Panc1 (cell line): ENCODE data around the gene ADAMTS7. TPM values are rescaled to one million over a fixed set of nuclear protein-coding genes. Genes with fewer than 3 reads are reported as not detected.
"Not testable (repeated sequence)": the region's sequence is repeated elsewhere in the genome, so short reads cannot be mapped to it uniquely, and the experiment has no call there.

Source experiments
- ATAC-seq: fragments of 200-7000 bp; cut with Tn5 transposase; 2 replicates; pipeline ENCODE4 v1.9.1; 2020; ENCODE audit warnings: mild to moderate bottlenecking, moderate library complexity
- BruUV-seq: library from RNA; stranded (reverse); fragments of 400-500 nt; replicated peaks from 2 replicates; lab custom pipeline; 2021; lab: Mats Ljungman, UMichigan
- CTCF ChIA-PET: fragments of 300-600 bp; sonication (Branson Sonifier 250); formaldehyde crosslinking; loops from one replicate; lab custom pipeline; 2022; ENCODE audit warnings: antibody characterized with exemption; lab: Charles Lee
- POLR2A ChIA-PET: fragments of 300-600 bp; sonication (Branson Sonifier 250); formaldehyde crosslinking; loops from one replicate; lab custom pipeline; 2022; ENCODE audit warnings: antibody characterized with exemption; lab: Charles Lee
- DNase-seq: peaks from one replicate; pipeline ENCODE4 v3.0.0-alpha.2; 2010; ENCODE audit warnings: low read depth, low spot score
- H3K27ac ChIP-seq: 2 replicates; pipeline ENCODE4 v1.5.1; 2011; ENCODE audit warnings: mild to moderate bottlenecking, low read length, inconsistent platforms
- H3K27me3 ChIP-seq: fragments of 200-500 bp; sonication (Bioruptor generic); 2 replicates; pipeline ENCODE4 v1.6.0; 2014; ENCODE audit warnings: low read length, inconsistent platforms; ENCODE audit not compliant: control insufficient read depth, insufficient read depth
- H3K36me3 ChIP-seq: fragments of 200-500 bp; sonication (Bioruptor generic); 2 replicates; pipeline ENCODE4 v1.5.1; 2014; ENCODE audit warnings: inconsistent platforms, mild to moderate bottlenecking, low read length, moderate library complexity; ENCODE audit not compliant: control insufficient read depth, insufficient read depth
- H3K4me1 ChIP-seq: 2 replicates; pipeline ENCODE4 v1.5.1; 2011; ENCODE audit warnings: inconsistent platforms, mild to moderate bottlenecking, low read length, moderate library complexity; ENCODE audit not compliant: control insufficient read depth, insufficient read depth
- H3K4me3 ChIP-seq, 2 experiments: 2 replicates each; pipeline ENCODE4 v1.5.1; 2011 to 2012; ENCODE audit warnings: low read depth in 2 of 2, low read length in 2 of 2, mild to moderate bottlenecking in 2 of 2, inconsistent platforms in 1 of 2, moderate library complexity in 1 of 2
- H3K9me3 ChIP-seq: fragments of 200-500 bp; sonication (Bioruptor generic); 2 replicates; pipeline ENCODE4 v1.5.1; 2014; ENCODE audit warnings: low read depth, mild to moderate bottlenecking, inconsistent platforms, low read length, moderate library complexity; ENCODE audit not compliant: control insufficient read depth, insufficient read depth
- CTCF ChIP-seq: fragments of 450-650 bp; IDR thresholded peaks from 2 replicates; pipeline ENCODE4 v1.5.1; 2017; ENCODE audit warnings: mild to moderate bottlenecking
- POLR2AphosphoS5 ChIP-seq: IDR thresholded peaks from 2 replicates; pipeline ENCODE4 v1.6.1; 2012; ENCODE audit warnings: mild to moderate bottlenecking, low read depth, low read length, moderate library complexity
- REST ChIP-seq, 2 experiments: IDR thresholded peaks; 2 replicates each; pipeline ENCODE4 v1.6.1; 2011 to 2012; ENCODE audit warnings: low read depth in 2 of 2, control low read depth in 1 of 2, low read length in 1 of 2, mild to moderate bottlenecking in 1 of 2, moderate library complexity in 1 of 2; ENCODE audit not compliant: insufficient read depth in 1 of 2
- SIN3A ChIP-seq: IDR thresholded peaks from 2 replicates; pipeline ENCODE4 v1.6.1; 2012; ENCODE audit warnings: low read depth, mild to moderate bottlenecking, low read length, moderate library complexity, borderline replicate concordance; ENCODE audit not compliant: insufficient read depth
- TCF7L2 ChIP-seq: IDR thresholded peaks from 2 replicates; pipeline ENCODE4 v1.6.1; 2011; ENCODE audit warnings: mild to moderate bottlenecking, low read depth, low read length, inconsistent platforms
- in situ Hi-C: cut with HindIII; loops from 2 replicates; pipeline ENCODE4 v1.10.0; 2016; ENCODE audit warnings: low sequenced_read_pairs, low pct_unique_long_range_greater_than_20kb
- intact Hi-C: fragments of 100-400 bp; cut with micrococcal nuclease; formaldehyde crosslinking; loops from one replicate; pipeline ENCODE4 v1.10.0; 2022; ENCODE audit not compliant: unreplicated experiment
- total RNA-seq: library from RNA; stranded (reverse); gene quantifications from one replicate; pipeline ENCODE4 v1.2.1, GENCODE V29; 2021; ENCODE audit not compliant: unreplicated experiment

ADAMTS7 gene
- total RNA-seq, 1 experiment from 2014 or later: 1.0 TPM

- H3K9me3 ChIP-seq: no peaks in the 10 kb centered on the region
- ChIA-PET POLR2A (no interaction called here), CTCF (interaction anchor here (0.5 kb wide), 1 partner anchor 12 kb away, joined by 4 read pairs; no protein-coding TSS in a partner anchor)
- ATAC-seq (no peak), DNase-seq (no peak)
- in situ Hi-C loops (no loop called here), intact Hi-C loops (no loop called here)
- H3K27ac ChIP-seq: no peak overlapping the region
- no TSS peak for BruUV-seq
- no peaks in the 10 kb centered on the region for H3K36me3 ChIP-seq
- TF ChIP-seq SIN3A (no peak), CTCF (no peak), REST (IDR thresholded peaks at IDR 0.05; ENCODE audit: insufficient read depth in 1 of 2, low read depth in 2 of 2, low read length in 1 of 2) (no peak), TCF7L2 (no peak), POLR2AphosphoS5 (no peak)
- H3K4me1 ChIP-seq: peaks cover under 1% of the 10 kb centered on the region; the same call in 1 of the 2 replicates
- no peak overlapping the region for H3K4me3 ChIP-seq
- no peaks in the 10 kb centered on the region for H3K27me3 ChIP-seq
Measured at GRCh38 chr15:78761891-78762385, 49.3 kb downstream of the ADAMTS7 start.

- H3K36me3 ChIP-seq, intact Hi-C loops, H3K4me1 ChIP-seq, BruUV-seq, H3K27me3 ChIP-seq, POLR2A ChIA-PET, in situ Hi-C loops, ATAC-seq, H3K4me3 ChIP-seq, H3K27ac ChIP-seq, DNase-seq, H3K9me3 ChIP-seq: not testable (repeated sequence)
- CTCF ChIA-PET: interaction anchor here (0.5 kb wide), 1 partner anchor 12 kb away, joined by 4 read pairs; no protein-coding TSS in a partner anchor
Measured at GRCh38 chr15:78761475-78761874, 49.8 kb downstream of the ADAMTS7 start.

GRCh38 chr15:78761020-78761419 is 50.2 kb downstream of the ADAMTS7 start:
- Histone ChIP-seq H3K36me3 (no peaks in the 10 kb centered on the region), H3K27ac (no peak overlapping the region), H3K27me3 (no peaks in the 10 kb centered on the region), H3K4me1 (peaks cover 2% of the 10 kb centered on the region; the same call in 1 of the 2 replicates), H3K4me3 (no peak overlapping the region), H3K9me3 (no peaks in the 10 kb centered on the region)
- DNase-seq (no peak), ATAC-seq (no peak)
- no TSS peak for BruUV-seq
- POLR2A ChIA-PET: no interaction called here
- in situ Hi-C loops: no loop called here
- TF ChIP-seq SIN3A: no peak
- TF ChIP-seq TCF7L2: no peak
- TF ChIP-seq POLR2AphosphoS5: no peak
- no peak for TF ChIP-seq CTCF
- no peak for TF ChIP-seq REST (IDR thresholded peaks at IDR 0.05; ENCODE audit: insufficient read depth in 1 of 2, low read depth in 2 of 2, low read length in 1 of 2)
- intact Hi-C loops: no loop called here
- CTCF ChIA-PET: no interaction called here
